GM12878 (cell line): ENCODE data around the gene GRIK4. TPM values are rescaled to one million over a fixed set of nuclear protein-coding genes. Genes with fewer than 3 reads are reported as not detected.

Experiments
- BHLHE40 ChIP-seq, 2 experiments: fragments of 450-650 bp in 1 of 2; IDR thresholded peaks; 2 replicates each; pipeline ENCODE4 v1.6.1; 2011 to 2017; ENCODE audit warnings: low read depth in 2 of 2, borderline replicate concordance in 1 of 2, improper control_type of control experiment in 1 of 2, low read length in 1 of 2, mild to moderate bottlenecking in 1 of 2
- BRCA1 ChIP-seq: IDR thresholded peaks from 2 replicates; pipeline ENCODE4 v1.6.1; 2011; ENCODE audit warnings: low read depth, low read length, improper control_type of control experiment
- CHD1 ChIP-seq: IDR thresholded peaks from 2 replicates; pipeline ENCODE4 v1.6.1; 2012; ENCODE audit warnings: low read depth, low read length, improper control_type of control experiment
- ETV6 ChIP-seq, 2 experiments: fragments of 450-650 bp in 1 of 2; IDR thresholded peaks in 1 of 2; conservative IDR thresholded peaks in 1 of 2; 2 replicates each; pipeline ENCODE4 v1.6.1; 2014; ENCODE audit warnings: antibody characterized with exemption in 1 of 2, borderline replicate concordance in 1 of 2, low read depth in 1 of 2, mild to moderate bottlenecking in 1 of 2, moderate library complexity in 1 of 2
- HDAC6 ChIP-seq: fragments of 200-600 bp; sonication (generic); IDR thresholded peaks from one replicate; pipeline ENCODE4 v1.8.0; 2017; ENCODE audit warnings: antibody characterized with exemption; ENCODE audit not compliant: unreplicated experiment
- IRF3 ChIP-seq: fragments of 450-650 bp; IDR thresholded peaks from 2 replicates; pipeline ENCODE4 v1.6.1; 2014; ENCODE audit warnings: mild to moderate bottlenecking
- LARP7 ChIP-seq: fragments of 450-650 bp; IDR thresholded peaks from 2 replicates; pipeline ENCODE4 v1.6.1; 2017; ENCODE audit warnings: mild to moderate bottlenecking
- NRF1 ChIP-seq: conservative IDR thresholded peaks from 2 replicates; pipeline ENCODE4 v1.6.1; 2011; ENCODE audit warnings: mild to moderate bottlenecking, low read depth, low read length, improper control_type of control experiment
- PAX5 ChIP-seq: IDR thresholded peaks from 2 replicates; pipeline ENCODE4 v1.6.1; 2011; ENCODE audit warnings: low read depth, low read length, borderline replicate concordance
- RBBP5 ChIP-seq: fragments of 200-600 bp; sonication (generic); conservative IDR thresholded peaks from 2 replicates; pipeline ENCODE4 v1.6.1; 2016
- RELA ChIP-seq: fragments of 450-650 bp; IDR thresholded peaks from 2 replicates; pipeline ENCODE4 v1.8.0; 2014; ENCODE audit warnings: borderline replicate concordance; ENCODE audit not compliant: partially characterized antibody
- SREBF2 ChIP-seq: IDR thresholded peaks from 2 replicates; pipeline ENCODE4 v1.6.1; 2012; ENCODE audit warnings: mild to moderate bottlenecking, low read length
- STAT3 ChIP-seq: IDR thresholded peaks from 2 replicates; pipeline ENCODE4 v1.6.1; 2011; ENCODE audit warnings: low read depth, low read length, improper control_type of control experiment
- SUZ12 ChIP-seq: fragments of 200-600 bp; sonication (generic); IDR thresholded peaks from one replicate; pipeline ENCODE4 v1.6.1; 2018; ENCODE audit warnings: antibody characterized with exemption, mild to moderate bottlenecking; ENCODE audit not compliant: unreplicated experiment
- TCF12 ChIP-seq: IDR thresholded peaks from 2 replicates; pipeline ENCODE4 v1.6.1; 2011; ENCODE audit warnings: low read depth, mild to moderate bottlenecking, low read length
- USF2 ChIP-seq: IDR thresholded peaks from 2 replicates; pipeline ENCODE4 v1.6.1; 2011; ENCODE audit warnings: low read depth, low read length, improper control_type of control experiment, borderline replicate concordance
- ZBTB11 ChIP-seq: fragments of 450-650 bp; formaldehyde crosslinking; IDR thresholded peaks from 2 replicates; pipeline ENCODE4 v1.5.0; 2022; ENCODE audit warnings: mild to moderate bottlenecking, missing genetic modification characterization
- ZNF622 ChIP-seq: fragments of 450-650 bp; IDR thresholded peaks from 2 replicates; pipeline ENCODE4 v1.6.1; 2017; ENCODE audit warnings: mild to moderate bottlenecking, inconsistent platforms
- polyA plus RNA-seq, 11 experiments: library from polyadenylated mRNA; depleted of rRNA in 4 of 11; unstranded in 6 of 11; stranded (reverse) in 5 of 11; fragments of >200 nt; fragmentation: Nextera tagmentation in 4 of 11; fragmentation: Illumina TruSeq in 1 of 11; extraction: Ambion mirVana in 4 of 11; extraction: Trizol in 1 of 11; gene quantifications; 1 replicate in 1 of 11; 2 replicates in 10 of 11; pipeline versions ENCODE4 v1.2.1 to v1.2.3, GENCODE V29; 2011 to 2016; ENCODE audit warnings: inconsistent platforms in 2 of 11, missing spikeins in 2 of 11, low read depth in 1 of 11
- total RNA-seq, 4 experiments: library from RNA; depleted of rRNA in 3 of 4; stranded (reverse); fragments of >200 nt in 3 of 4; fragmentation: Illumina TruSeq in 1 of 4; extraction: Trizol in 1 of 4; gene quantifications; 2 replicates each; pipeline versions ENCODE4 v1.2.1 to v1.2.3, GENCODE V29; 2013 to 2021

The GRIK4 gene
- total and polyA plus RNA-seq, 10 of the 15 experiments (the other 5 are each of a cell fraction or from before 2014, with no cell fraction given): 0.33 to 3.6 (median 0.72) TPM

GRCh38 chr11:120499088-120499487 lies 12.5 kb upstream of the GRIK4 start (continued):
- TF ChIP-seq ZBTB11 (no peak), SUZ12 (no peak), HDAC6 (no peak), SREBF2 (no peak), IRF3 (no peak), USF2 (no peak), LARP7 (no peak), STAT3 (no peak), BHLHE40 (IDR thresholded peaks at IDR 0.05; ENCODE audit: borderline replicate concordance in 1 of 2, low read depth in 2 of 2, low read length in 1 of 2) (peak; percentile 70 to 77), NRF1 (no peak), BRCA1 (no peak), TCF12 (0 out of 2 replicates have a peak, but pooled peaks have one; percentile 26), RELA (no peak), PAX5 (no peak), CHD1 (no peak), ETV6 (conservative IDR thresholded peaks at IDR 0.05 in 1 of 2, IDR thresholded peaks at IDR 0.05 in 1 of 2; ENCODE audit: borderline replicate concordance in 1 of 2, low read depth in 1 of 2) (no peak), ZNF622 (no peak), RBBP5 (no peak)
- TF ChIP-seq, all 136 proteins: peak for 14
